HepG2 (cell line): ENCODE results near the gene RASA3. TPM values are rescaled to one million over a fixed set of nuclear protein-coding genes. Genes with fewer than 3 reads are reported as not detected.

Experiments
- ATAC-seq: fragments of 200-7000 bp; cut with Tn5 transposase; 3 replicates; pipeline ENCODE4 v1.9.1; 2020; ENCODE audit warnings: mild to moderate bottlenecking, moderate library complexity
- BruUV-seq: library from RNA; stranded (reverse); fragments of 400-500 nt; replicated peaks from 2 replicates; lab custom pipeline; 2021; lab: Mats Ljungman, UMichigan
- CTCF ChIA-PET: fragments of 300-600 bp; formaldehyde crosslinking; extraction: SDS; loops from one replicate; lab custom pipeline; 2021; ENCODE audit warnings: low total read pairs, inconsistent platforms, low intra/inter-chr PET ratio; lab: Yijun Ruan, JAX
- POLR2A ChIA-PET: fragments of 350-600 bp; sonication (Branson Sonifier 250); formaldehyde crosslinking; loops from one replicate; lab custom pipeline; 2020; ENCODE audit warnings: antibody characterized with exemption, inconsistent platforms; lab: Yijun Ruan, JAX
- DNase-seq: peaks from one replicate; pipeline ENCODE4 v3.0.0-alpha.2; 2015; ENCODE audit warnings: low spot score
- FAIRE-seq: peaks from 3 replicates; lab custom pipeline; 2011; peaks lifted over from hg19 to GRCh38; lab: Jason Lieb, UNC
- H2AFZ ChIP-seq: one replicate; pipeline ENCODE4 v1.6.1; 2011; ENCODE audit warnings: low read length, inconsistent platforms
- H3K27ac ChIP-seq: fragments of 300-600 bp; 3 replicates; pipeline ENCODE4 v1.8.0; 2011; ENCODE audit warnings: mixed run types, mild to moderate bottlenecking, mixed read lengths, low read length, inconsistent platforms; ENCODE audit not compliant: insufficient read depth; ENCODE audit errors: extremely low read length
- H3K27me3 ChIP-seq, 2 experiments: fragments of 200-600 bp in 1 of 2; 2 replicates in 1 of 2; 3 replicates in 1 of 2; pipeline versions ENCODE4 v1.6.0 to v1.8.0; 2011; ENCODE audit warnings: low read length in 2 of 2, mild to moderate bottlenecking in 2 of 2, moderate library complexity in 2 of 2, inconsistent platforms in 1 of 2; ENCODE audit not compliant: insufficient read depth in 2 of 2, control insufficient read depth in 1 of 2
- H3K36me3 ChIP-seq, 2 experiments: fragments of 200-600 bp in 1 of 2; replicated peaks in 1 of 2; 2 replicates in 1 of 2; 3 replicates in 1 of 2; pipeline versions ENCODE4 v1.5.1 to v1.8.0; 2011; ENCODE audit warnings: low read length in 2 of 2, inconsistent platforms in 1 of 2; ENCODE audit not compliant: insufficient read depth in 2 of 2, control insufficient read depth in 1 of 2
- H3K4me1 ChIP-seq: 2 replicates; pipeline ENCODE4 v1.5.1; 2012; ENCODE audit warnings: low read length, inconsistent platforms; ENCODE audit not compliant: insufficient read depth
- H3K4me2 ChIP-seq: 2 replicates; pipeline ENCODE4 v1.6.0; 2011; ENCODE audit warnings: low read depth, low read length, inconsistent platforms
- H3K4me3 ChIP-seq, 3 experiments: fragments of 200-600 bp in 1 of 3; sonication (generic), shearing (Covaris generic) in 1 of 3; replicated peaks in 1 of 3; 2 replicates each; pipeline ENCODE4 v1.5.1; 2011 to 2016; ENCODE audit warnings: low read length in 3 of 3, inconsistent platforms in 2 of 3, low read depth in 2 of 3, mild to moderate bottlenecking in 2 of 3, control low read depth in 1 of 3, mixed read lengths in 1 of 3; ENCODE audit not compliant: insufficient read depth in 1 of 3
- H3K79me2 ChIP-seq: one replicate; pipeline ENCODE4 v1.6.1; 2011; ENCODE audit warnings: low read length, inconsistent platforms; ENCODE audit not compliant: insufficient read depth
- H3K9ac ChIP-seq: 2 replicates; pipeline ENCODE4 v1.6.0; 2011; ENCODE audit warnings: mild to moderate bottlenecking, low read depth, low read length, inconsistent platforms; ENCODE audit not compliant: insufficient read depth
- H3K9me3 ChIP-seq: 2 replicates; pipeline ENCODE4 v1.5.1; 2012; ENCODE audit warnings: mild to moderate bottlenecking, low read length
- H4K20me1 ChIP-seq: 2 replicates; pipeline ENCODE4 v1.6.0; 2011; ENCODE audit warnings: inconsistent platforms, mild to moderate bottlenecking, low read length, moderate library complexity; ENCODE audit not compliant: insufficient read depth
- AGO2 ChIP-seq: fragments of 200-400 bp; formaldehyde crosslinking; optimal IDR thresholded peaks from 2 replicates; pipeline ENCODE3; 2017; ENCODE audit warnings: mild to moderate bottlenecking, low read depth, low read length, moderate library complexity
- AHR ChIP-seq: IDR thresholded peaks from 2 replicates; pipeline ENCODE4 v1.6.1; 2018; ENCODE audit warnings: missing genetic modification reagents, missing compliant biosample characterization
- ARNT ChIP-seq: fragments of 450-650 bp; IDR thresholded peaks from 2 replicates; pipeline ENCODE4 v1.6.1; 2017
- EZH2 ChIP-seq: conservative IDR thresholded peaks from 2 replicates; pipeline ENCODE4 v1.6.1; 2012; ENCODE audit warnings: mild to moderate bottlenecking, low read depth, low read length, moderate library complexity
- NFE2L2 ChIP-seq: fragments of 150-350 bp; IDR thresholded peaks from 2 replicates; pipeline ENCODE4 v1.6.1; 2014; ENCODE audit warnings: low read length
- NPAS2 ChIP-seq: sonication (generic); formaldehyde crosslinking; IDR thresholded peaks from 2 replicates; pipeline ENCODE4 v1.8.0; 2022; ENCODE audit warnings: mild to moderate bottlenecking, missing genetic modification reagents, borderline replicate concordance
- PHF21A ChIP-seq: sonication (generic); formaldehyde crosslinking; IDR thresholded peaks from 2 replicates; pipeline ENCODE4 v1.5.0; 2020; ENCODE audit warnings: mild to moderate bottlenecking, missing genetic modification reagents
- TAF15 ChIP-seq: fragments of 200-400 bp; formaldehyde crosslinking; IDR thresholded peaks from one replicate; pipeline ENCODE4 v1.6.1; 2018; ENCODE audit warnings: mild to moderate bottlenecking, low read depth, low read length; ENCODE audit not compliant: poor library complexity, severe bottlenecking
- XBP1 ChIP-seq: sonication (generic); formaldehyde crosslinking; IDR thresholded peaks from 2 replicates; pipeline ENCODE4 v1.5.0; 2020; ENCODE audit warnings: missing genetic modification reagents
- ZFP82 ChIP-seq: sonication (generic); formaldehyde crosslinking; IDR thresholded peaks from 2 replicates; pipeline ENCODE4 v1.5.1; 2020; ENCODE audit warnings: mild to moderate bottlenecking, missing genetic modification reagents, borderline replicate concordance
- ZFY ChIP-seq: sonication (generic); formaldehyde crosslinking; IDR thresholded peaks from 2 replicates; pipeline ENCODE4 v1.4.0; 2020; ENCODE audit warnings: missing genetic modification reagents
- WGBS: methylation state at CpG from one replicate; pipeline ENCODE4 v1.1.6; 2017; ENCODE audit warnings: low lambda C conversion rate; 5-methylcytosine and 5-hydroxymethylcytosine counted together
- in situ Hi-C: cut with HindIII; loops from 2 replicates; pipeline ENCODE4 v1.10.0; 2017; ENCODE audit warnings: low pct_unique_long_range_greater_than_20kb; ENCODE audit not compliant: extremely low pct_ligation_motif_present
- intact Hi-C: fragments of 100-400 bp; cut with micrococcal nuclease; formaldehyde crosslinking; loops from one replicate; pipeline ENCODE4 v1.10.0; 2022; ENCODE audit not compliant: unreplicated experiment
- polyA plus RNA-seq, 8 experiments: library from polyadenylated mRNA; depleted of rRNA in 3 of 8; stranded (reverse) in 7 of 8; unstranded in 1 of 8; fragments of >200 nt; fragmentation: Illumina TruSeq in 4 of 8; extraction: Trizol in 4 of 8; gene quantifications; 2 replicates each; pipeline versions ENCODE4 v1.2.1 to v1.2.3, GENCODE V29; 2011 to 2016; ENCODE audit warnings: low read depth in 4 of 8, missing spikeins in 1 of 8, mixed read lengths in 1 of 8; ENCODE audit not compliant: insufficient read depth in 1 of 8
- total RNA-seq, 5 experiments: library from RNA; depleted of rRNA; stranded (reverse); fragments of >200 nt; fragmentation: Illumina TruSeq; extraction: Trizol; gene quantifications; 2 replicates each; pipeline ENCODE4 v1.2.3, GENCODE V29; 2016; ENCODE audit warnings: low read depth in 1 of 5
- TF ChIP-seq, protein P1 (sequence below): sonication (generic); formaldehyde crosslinking; IDR thresholded peaks from 2 replicates; pipeline ENCODE4 v1.4.0; 2020; ENCODE audit warnings: missing genetic modification reagents, borderline replicate concordance

The RASA3 gene
- total and polyA plus RNA-seq, 2 of the 13 experiments (the other 11 are each of a cell fraction or from before 2014, with no cell fraction given) = 0.05 TPM; not detected in 1

DNA sequence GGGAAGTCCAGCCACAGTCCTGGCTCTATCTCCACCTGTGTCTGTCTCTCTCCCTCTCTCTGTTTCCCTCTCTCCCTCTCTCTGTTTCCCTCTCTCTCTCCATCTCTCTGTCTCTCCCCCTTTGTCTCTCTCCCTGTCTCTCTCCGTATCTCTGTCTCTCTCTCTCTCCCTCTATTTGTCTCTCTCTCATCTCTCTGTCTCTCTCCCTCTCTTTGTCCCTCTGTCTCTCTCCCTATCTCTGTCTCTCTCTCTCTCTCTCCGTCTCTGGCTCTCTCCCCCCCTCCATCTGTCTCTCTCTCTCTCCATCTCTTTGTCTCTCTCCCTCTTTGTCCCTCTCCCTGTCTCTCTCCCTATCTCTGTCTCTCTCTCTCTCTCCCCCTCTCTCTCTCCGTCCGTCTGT is 119.1 kb downstream of the RASA3 start (continued):
- TF ChIP-seq, protein P1, sequence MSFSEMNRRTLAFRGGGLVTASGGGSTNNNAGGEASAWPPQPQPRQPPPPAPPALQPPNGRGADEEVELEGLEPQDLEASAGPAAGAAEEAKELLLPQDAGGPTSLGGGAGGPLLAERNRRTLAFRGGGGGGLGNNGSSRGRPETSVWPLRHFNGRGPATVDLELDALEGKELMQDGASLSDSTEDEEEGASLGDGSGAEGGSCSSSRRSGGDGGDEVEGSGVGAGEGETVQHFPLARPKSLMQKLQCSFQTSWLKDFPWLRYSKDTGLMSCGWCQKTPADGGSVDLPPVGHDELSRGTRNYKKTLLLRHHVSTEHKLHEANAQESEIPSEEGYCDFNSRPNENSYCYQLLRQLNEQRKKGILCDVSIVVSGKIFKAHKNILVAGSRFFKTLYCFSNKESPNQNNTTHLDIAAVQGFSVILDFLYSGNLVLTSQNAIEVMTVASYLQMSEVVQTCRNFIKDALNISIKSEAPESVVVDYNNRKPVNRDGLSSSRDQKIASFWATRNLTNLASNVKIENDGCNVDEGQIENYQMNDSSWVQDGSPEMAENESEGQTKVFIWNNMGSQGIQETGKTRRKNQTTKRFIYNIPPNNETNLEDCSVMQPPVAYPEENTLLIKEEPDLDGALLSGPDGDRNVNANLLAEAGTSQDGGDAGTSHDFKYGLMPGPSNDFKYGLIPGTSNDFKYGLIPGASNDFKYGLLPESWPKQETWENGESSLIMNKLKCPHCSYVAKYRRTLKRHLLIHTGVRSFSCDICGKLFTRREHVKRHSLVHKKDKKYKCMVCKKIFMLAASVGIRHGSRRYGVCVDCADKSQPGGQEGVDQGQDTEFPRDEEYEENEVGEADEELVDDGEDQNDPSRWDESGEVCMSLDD = no peak
- TF ChIP-seq EZH2 (no peak), TAF15 (no peak), ZFP82 (CRISPR knock-in tag) (no peak), ARNT (no peak), NFE2L2 (no peak), AHR (no peak)

DNA sequence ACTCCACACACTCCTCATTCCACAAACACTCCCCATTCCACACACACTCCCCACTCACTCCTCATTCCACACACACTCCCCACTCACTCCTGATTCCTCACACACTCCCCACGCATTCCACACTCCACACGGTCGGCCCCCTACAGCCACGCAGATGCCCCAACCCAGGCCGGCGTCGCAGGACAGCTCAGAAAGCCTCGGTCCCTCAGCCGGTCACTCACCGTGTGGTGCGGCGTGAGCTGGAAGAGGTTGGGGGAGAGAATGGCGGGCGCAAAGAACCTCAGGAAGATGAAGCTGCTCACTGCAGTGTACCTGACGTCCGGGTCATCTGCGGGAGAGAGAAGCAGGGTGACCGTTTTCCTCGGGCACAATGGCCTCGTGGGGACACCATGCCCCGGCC is 119.5 kb downstream of the RASA3 start:
- FAIRE-seq = no peak
- no peaks in the 10 kb centered on the region for H3K79me2 ChIP-seq
- TF ChIP-seq ZFY (no peak), PHF21A (CRISPR knock-in tag) (no peak), NPAS2 (CRISPR knock-in tag) (no peak), AGO2 (no peak), XBP1 (CRISPR knock-in tag) (no peak)
- peaks cover 6 to 45% of the 10 kb centered on the region in 2 experiments; a peak in 4 of 5 replicates for H3K27me3 ChIP-seq
- H3K27ac ChIP-seq = no peak overlapping the region
- H3K4me3 ChIP-seq = no peak overlapping the region
- no peaks in the 10 kb centered on the region for H3K36me3 ChIP-seq
- peak; percentile 19; the same call in 2 of the 3 replicates for ATAC-seq
- intact Hi-C loops = no loop called here
- DNase-seq = no peak
- H4K20me1 ChIP-seq = no peaks in the 10 kb centered on the region
- no peaks in the 10 kb centered on the region for H3K9me3 ChIP-seq
- in situ Hi-C loops = no loop called here
- no peaks in the 10 kb centered on the region for H3K4me1 ChIP-seq
- H3K4me2 ChIP-seq = no peak overlapping the region
- 17% methylated on average over 21 of the region's 21 CpGs for WGBS
- H2AFZ ChIP-seq = no peak overlapping the region
- POLR2A ChIA-PET = no interaction called here
- no TSS peak for BruUV-seq
- no peak overlapping the region for H3K9ac ChIP-seq
- CTCF ChIA-PET = no interaction called here
